ENCODE measurements around the gene MT1E.

Gene MT1E

DNA sequence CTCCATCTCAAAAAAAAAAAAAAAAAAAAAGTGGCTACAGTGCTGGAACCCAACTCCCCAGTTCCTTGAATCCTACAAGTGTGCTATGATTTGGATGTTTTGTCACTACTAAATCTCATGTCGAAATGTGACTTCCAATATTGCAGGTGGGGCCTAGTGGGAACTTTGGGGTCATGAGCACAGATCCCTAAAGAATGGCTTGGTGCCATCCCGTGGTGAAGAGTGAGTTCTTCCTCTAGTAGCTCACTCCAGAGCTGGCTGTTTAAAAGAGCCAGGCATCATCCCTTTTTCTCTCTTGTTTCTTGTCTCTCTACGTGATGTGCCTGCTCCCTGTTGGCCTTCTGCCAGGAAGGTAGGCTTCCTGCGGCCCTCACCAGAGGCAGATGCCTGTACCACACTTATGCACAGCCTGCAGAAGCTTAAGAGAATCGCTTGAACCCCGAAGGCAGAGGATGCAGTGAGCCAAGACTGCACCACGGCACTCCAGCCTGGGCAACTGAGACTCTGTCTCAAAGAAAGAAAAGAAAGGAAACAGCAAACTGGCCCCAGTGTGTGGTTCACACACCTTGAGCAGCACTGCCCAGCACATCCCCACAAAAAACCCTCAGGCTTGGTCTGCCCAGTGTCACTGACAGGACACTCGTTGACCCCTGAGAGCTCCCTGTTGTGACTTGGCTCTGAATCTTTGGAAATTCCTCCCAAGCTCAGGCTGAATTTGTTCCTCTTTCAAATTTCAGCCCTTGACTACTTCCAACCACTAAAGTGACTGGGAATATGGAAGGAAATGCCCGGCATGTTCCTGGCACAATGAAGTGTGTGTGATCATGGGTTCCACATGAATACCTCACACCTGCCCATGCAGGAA is 3.1 kb downstream of the MT1E start:
- DNase-seq: no peak

GRCh38 chr16:56629531-56629930 is 4.0 kb downstream of the MT1E start:
- DNase-seq: no peak

- no peak for DNase-seq
These were observed 4.6 kb downstream of the MT1E start for GRCh38 chr16:56630134-56630533.

DNA sequence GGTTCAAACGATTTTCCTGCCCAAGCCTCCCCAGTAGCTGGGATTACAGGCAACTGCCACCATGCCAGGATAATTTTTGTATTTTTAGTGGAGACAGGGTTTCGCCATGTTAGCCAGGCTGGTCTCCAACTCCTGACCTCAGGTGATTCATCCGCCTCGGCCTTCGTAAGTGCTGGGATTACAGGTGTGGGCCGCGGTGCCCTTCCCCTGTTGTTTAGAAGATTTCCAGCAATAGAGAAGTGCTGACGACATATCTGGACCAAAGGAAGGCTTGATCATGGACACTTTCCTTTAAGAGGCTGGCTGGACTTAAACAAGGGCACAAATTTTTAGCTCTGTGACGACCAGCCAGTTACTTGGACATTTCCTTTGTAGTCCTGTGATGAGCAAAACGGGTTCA is 5.6 kb downstream of the MT1E start:
- no peak for DNase-seq

- DNase-seq: no peak
These were observed 6.2 kb downstream of the MT1E start for GRCh38 chr16:56631832-56632155.

GRCh38 chr16:56632156-56632847 is 6.7 kb downstream of the MT1E start, which contains the start of gene MT1M:
TSS of gene MT1M (plus strand) at chr16:56632659. CDS start at chr16:56632732, 73 bp downstream.
- DNase-seq: no peak

DNA sequence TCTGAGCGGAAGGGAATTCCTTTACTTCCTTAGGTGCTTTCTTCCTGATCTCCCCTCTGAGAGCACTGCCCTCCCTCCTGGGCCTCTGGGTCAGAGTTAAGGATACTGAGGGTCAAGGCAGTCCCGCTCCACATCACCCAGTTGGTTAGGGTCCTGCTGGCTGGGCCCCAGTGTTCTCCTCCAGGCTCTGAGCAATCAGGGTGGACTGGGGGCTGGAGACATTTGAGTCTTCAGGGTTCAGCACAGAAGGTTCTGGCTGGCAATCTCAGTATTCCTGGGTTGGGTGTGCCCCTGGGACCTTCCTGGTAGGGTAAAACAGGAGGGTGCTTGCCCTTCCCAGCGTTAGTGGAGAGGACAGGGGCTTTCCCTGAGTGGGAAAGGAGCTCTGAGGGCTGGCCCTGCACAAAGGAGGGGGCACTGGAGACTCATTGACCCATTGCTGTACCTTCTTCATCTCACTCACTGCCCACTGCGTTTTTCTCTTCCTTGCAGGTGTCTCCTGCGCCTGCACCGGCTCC is 7.3 kb downstream of the MT1E start:
- no peak for DNase-seq

- no peak for DNase-seq
These were observed 8.0 kb downstream of the MT1E start for GRCh38 chr16:56633535-56633934.

DNA sequence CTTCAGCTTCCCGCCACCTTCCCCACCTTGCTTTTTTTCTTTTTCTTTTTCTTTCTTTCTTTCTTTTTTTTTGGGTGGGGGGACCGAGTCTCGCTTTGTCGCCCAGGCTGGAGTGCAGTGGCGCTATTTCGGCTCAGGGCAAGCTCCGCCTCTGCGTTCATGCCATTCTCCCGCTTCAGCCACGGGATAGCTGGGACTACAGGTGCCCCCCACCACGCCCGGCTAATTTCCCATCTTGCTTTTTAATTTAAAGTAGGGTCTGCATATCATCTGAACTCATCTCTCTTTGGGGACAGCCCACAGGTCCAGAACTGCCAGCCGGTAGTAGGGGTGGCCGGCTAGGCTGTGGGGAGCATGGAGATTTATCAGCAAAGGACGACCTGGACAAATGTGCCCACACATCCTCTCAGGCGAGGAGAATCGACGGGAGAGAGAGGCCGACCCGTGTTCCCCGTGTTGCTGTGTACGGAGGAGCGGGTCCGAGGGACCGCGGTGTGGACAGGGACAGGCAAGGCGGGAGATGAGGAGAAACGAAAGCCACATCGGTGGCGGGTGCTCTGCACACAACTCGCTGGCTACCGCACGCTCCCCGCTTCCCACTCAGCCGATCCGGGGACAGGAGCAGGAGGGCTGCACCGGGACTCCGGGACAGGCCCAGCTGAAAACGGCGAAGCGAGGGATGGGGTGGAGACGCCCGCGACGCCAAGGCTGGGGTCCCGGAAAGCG is 9.3 kb downstream of the MT1E start:
- DNase-seq: no peak

DNA sequence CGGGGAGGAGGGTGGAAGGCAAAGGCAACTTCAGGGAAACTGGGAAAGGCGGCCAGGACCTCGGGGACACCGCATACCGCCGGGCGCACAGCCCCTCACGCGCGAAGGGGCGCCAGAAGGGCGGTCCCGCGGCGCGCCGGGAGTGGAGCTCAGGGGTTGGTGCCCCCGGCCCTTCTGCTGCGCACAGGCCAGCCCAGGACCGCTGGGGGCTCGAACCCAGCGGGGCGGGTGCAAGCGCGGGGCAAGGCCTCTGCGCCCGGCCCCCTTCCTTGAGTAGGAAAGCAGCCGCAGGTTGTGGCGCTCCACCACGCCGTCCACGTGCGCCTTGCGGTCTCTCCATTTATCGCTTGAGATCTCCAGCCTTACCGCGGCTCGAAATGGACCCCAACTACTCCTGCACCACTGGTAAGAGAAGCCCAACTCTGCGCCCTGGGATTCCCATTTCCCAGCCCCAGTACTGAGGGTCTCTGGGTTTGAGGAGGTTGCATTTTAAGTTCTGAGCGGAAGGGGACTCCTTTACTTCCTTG is 9.9 kb downstream of the MT1E start:
- DNase-seq: no peak

- DNase-seq: no peak
These were observed 11.2 kb downstream of the MT1E start for GRCh38 chr16:56636616-56637413.

DNA sequence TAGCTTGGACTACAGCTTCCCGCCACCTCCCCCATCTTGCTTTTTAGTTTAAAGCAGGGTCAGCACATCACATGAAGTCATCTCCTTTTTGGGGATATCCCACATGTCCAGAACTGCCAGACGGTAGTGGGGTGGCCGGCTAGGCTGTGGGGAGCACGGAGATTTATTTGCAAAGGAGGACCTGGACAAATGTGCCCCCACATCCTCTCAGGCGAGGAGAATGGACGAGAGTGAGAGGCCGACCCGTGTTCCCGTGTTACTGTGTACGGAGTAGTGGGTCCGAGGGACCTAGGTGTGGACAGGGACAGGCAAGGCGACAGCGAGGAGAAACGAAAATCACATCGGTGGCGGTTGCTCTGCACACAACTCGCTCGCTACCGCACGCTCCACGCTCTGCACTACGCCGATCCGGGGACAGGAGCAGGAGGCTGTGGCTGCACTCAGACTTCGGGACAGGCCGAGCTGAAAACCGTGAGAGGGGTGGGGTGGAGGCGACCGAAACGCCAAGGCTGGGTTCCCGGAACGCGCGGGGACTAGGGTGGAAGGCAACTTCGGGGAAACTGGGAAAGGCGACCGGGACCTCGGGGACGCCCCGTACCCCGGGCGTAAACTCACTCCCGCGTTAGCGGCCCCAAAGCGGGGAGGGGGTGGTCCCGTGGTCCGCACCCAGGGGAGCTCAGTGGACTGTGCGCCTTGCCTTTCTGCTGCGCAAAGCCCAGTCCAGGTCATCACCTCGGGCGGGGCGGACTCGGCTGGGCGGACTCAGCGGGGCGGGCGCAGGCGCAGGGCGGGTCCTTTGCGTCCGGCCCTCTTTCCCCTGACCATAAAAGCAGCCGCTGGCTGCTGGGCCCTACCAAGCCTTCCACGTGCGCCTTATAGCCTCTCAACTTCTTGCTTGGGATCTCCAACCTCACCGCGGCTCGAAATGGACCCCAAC is 12.5 kb downstream of the MT1E start, which contains the start of gene MT1A:
MT1A (plus strand) TSS at position 853 of the 937 bp plus-strand sequence; CDS start at position 926, 73 bp downstream.
- no peak for DNase-seq

DNA sequence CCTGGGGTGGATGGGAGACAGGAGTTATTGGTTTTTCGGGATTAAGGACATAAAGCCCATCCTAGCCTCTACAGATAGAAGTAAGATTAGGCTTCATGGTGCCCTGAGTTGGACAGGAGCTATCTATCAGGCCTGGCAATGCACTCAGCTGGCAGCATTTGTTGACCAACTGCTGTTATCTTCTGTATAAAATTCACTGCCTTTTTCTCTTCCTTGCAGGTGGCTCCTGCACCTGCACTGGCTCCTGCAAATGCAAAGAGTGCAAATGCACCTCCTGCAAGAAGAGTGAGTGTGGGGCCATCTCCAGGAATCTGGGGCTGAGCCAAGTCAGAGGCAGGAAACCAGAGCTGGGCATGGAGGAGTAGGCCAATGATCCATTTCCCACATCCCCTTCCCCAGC is 13.5 kb downstream of the MT1E start:
- no peak for DNase-seq

DNA sequence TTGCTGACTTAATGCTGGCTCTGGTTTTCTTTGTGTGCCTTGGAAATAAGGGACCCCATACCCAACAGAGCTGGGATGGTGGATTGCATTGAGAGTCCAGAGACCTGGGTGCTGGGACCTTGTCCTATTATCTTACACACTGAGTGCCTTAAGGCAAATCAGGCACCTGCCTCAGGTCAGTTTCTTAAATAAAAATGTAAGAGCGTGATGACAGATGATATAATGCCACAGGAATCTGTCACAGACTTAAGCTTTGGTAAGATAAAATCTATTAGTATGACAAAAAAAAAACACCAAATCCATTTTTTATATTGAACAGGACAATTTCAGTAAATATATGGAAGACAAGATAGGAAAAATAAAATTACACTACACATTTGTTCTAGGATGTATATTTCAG is 14.5 kb downstream of the MT1E start:
- no peak for DNase-seq

DNA sequence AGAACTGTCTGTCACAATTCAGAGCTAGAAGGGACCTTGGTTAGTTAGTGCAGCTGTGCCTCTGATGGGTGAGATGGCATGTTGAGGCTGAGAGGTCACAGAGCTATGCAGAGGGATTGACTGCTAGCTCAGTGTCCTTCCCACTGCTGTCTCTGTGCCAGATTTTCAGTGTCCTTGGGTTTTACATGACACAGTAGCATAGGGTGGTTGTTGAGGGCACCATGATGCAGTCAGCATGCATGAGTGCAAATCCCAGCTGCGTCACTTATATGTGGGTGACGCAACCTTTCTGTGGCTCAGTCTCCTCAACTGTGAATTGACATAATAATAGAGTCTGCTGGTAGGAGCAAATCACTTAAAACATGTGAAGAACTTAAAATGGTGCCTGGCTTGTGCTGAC is 15.6 kb downstream of the MT1E start:
- DNase-seq: no peak

DNA sequence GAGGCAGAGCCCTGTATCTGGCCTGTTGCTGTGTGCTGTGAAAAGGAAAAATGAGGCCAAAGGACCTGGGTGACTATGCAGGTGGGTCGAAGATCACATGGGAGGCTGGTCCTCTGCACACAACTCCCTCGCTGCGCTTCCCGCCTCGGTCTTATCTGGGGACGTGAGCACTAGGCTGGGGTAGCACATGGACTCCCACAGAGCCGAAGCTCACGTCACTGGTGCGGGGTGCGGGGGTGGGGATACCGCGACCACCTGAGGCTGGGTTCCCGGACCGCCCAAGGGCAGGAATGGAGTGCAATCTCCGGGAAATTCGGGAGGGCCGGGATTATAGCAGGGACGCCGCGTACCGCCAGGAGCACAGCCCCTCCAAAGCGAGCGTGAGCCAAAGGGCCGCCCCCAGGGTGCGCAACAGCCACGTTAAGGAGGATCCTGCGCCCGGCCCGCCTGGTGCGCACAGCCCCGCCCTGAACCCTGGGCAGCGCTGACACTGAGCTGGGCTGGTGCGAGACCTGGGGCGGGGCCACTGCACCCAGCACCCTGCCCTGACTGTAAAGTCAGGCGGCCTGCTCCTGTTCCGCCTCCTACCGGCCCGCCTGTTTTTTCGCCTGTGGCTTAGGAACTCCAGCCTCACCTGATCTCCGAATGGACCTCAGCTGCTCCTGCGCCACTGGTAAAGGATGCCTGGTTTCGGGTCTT is 17.6 kb downstream of the MT1E start:
- peak; percentile 70 to 74 for DNase-seq

DNA sequence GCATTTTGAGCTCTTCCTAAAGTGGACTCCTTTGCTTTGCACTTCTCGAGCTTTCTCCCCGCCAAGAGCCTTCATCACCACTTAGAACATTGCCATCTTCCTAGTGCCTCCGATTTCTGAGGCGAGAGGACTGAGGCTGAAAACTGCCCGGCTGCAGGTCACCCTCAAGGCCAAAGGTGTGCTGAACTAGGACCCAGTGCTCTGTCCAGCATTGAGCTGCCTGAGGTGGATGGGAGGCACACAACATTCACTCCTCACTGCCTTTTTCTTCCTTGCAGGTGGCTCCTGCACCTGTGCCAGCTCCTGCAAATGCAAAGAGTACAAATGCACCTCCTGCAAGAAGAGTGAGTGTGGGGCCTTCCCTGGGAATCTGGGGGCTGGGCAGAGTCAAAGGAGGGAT is 18.3 kb downstream of the MT1E start:
- DNase-seq: no peak

GRCh38 chr16:56645311-56645710 is 19.7 kb downstream of the MT1E start:
- no peak for DNase-seq

DNA sequence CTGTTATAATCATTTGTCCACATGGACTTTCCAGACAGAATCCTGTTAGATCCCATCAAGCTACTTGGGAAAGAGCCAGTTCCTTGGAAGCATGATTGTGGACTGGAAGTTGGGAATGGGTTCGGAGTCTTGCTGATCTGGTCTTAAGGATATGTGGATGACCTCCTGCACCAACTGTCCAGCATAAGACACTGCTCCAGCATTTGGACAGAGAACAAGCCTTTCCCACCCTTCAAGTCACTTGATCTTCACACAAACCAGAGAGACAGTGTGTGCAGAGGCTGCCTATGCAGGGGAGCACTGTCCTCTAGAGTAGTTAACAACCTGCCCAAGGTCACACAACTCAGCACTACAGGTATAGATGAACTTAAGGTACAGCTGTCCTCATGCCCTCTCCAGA is 20.3 kb downstream of the MT1E start:
- no peak for DNase-seq

DNA sequence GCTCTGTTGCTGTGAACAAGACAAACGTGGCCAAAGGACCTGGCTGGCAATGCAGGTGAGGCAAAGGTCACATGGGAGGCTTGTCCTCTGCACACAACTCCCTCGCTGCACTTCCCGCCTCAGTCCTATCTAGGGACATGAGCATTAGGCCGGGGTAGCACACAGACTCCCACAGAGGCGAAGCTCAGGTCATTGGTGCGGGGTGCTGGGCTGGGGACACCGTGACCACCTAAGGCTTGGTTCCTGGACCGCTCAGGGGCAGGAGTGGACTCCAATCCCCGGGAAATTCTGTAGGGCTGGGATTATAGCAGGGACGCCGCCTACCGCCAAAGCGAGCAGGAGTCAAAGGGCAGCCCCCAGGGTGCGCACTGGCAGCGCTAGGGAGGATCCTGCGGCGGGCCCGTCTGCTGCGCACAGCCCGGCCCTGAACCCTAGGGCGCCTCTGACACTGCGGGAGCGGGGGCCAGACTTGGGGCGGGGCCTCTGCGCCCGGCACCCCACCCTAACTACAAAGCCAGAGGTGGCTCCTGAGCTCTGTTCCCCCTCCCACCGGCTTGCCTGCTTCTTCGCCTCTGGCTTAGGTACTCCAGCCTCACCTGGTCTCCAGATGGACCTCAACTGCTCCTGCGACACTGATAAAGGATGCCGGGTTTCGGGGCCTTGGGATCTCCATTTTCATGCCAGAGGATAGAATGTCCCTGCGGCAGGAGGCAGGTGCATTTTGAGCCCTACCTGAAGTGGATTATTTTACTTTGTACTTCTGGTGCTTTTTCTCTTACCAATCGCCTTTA is 22.3 kb downstream of the MT1E start:
- no peak for DNase-seq

All from stimulated activated CD4-positive, alpha-beta T cell treated with anti-CD3 and anti-CD28 coated beads, Interleukin-2, amount 100 ng/mL, for 48 hours (primary cell).